Caco-2 (cell line): Measurements from ENCODE around the gene HAND2. TPM values are rescaled to one million over a fixed set of nuclear protein-coding genes. Genes with fewer than 3 reads are reported as not detected.

Experiments
- BruUV-seq: library from RNA; stranded (reverse); fragments of 400-500 nt; replicated peaks from 2 replicates; lab custom pipeline; 2021; lab: Mats Ljungman, UMichigan
- CTCF ChIA-PET: fragments of 300-600 bp; sonication (Branson Sonifier 250); formaldehyde crosslinking; loops from one replicate; lab custom pipeline; 2022; ENCODE audit warnings: antibody characterized with exemption; lab: Charles Lee
- POLR2A ChIA-PET: fragments of 300-600 bp; sonication (Branson Sonifier 250); formaldehyde crosslinking; loops from one replicate; lab custom pipeline; 2022; ENCODE audit warnings: antibody characterized with exemption; lab: Charles Lee
- DNase-seq, 2 experiments: peaks; one replicate each; pipeline versions ENCODE4 v3.0.0 to v3.0.0-alpha.2; 2020 to 2022
- H3K27me3 ChIP-seq: replicated peaks from 2 replicates; pipeline ENCODE4 v1.6.0; 2011; ENCODE audit warnings: low read length; ENCODE audit not compliant: control insufficient read depth, insufficient read depth
- H3K36me3 ChIP-seq: 2 replicates; pipeline ENCODE4 v1.5.1; 2011; ENCODE audit warnings: low read length; ENCODE audit not compliant: control insufficient read depth, insufficient read depth
- H3K4me1 ChIP-seq: fragments of 250-450 bp; sonication (Bioruptor Pico); 2 replicates; pipeline ENCODE4 v1.5.1; 2020; ENCODE audit warnings: mild to moderate bottlenecking
- H3K4me3 ChIP-seq: 2 replicates; pipeline ENCODE4 v1.5.1; 2011; ENCODE audit warnings: low read depth, mild to moderate bottlenecking, control low read depth, low read length
- H3K9me3 ChIP-seq: fragments of 250-450 bp; sonication (Bioruptor Pico); 2 replicates; pipeline ENCODE4 v1.5.1; 2020; ENCODE audit warnings: mild to moderate bottlenecking, moderate library complexity
- H3K27ac Mint-ChIP-seq: one replicate; pipeline ENCODE4 v1.8.0; 2022; ENCODE audit warnings: mixed read lengths; ENCODE audit not compliant: unreplicated experiment
- H3K27me3 Mint-ChIP-seq: one replicate; pipeline ENCODE4 v1.8.0; 2022; ENCODE audit warnings: mixed read lengths; ENCODE audit not compliant: insufficient read depth, unreplicated experiment
- H3K36me3 Mint-ChIP-seq: one replicate; pipeline ENCODE4 v1.8.0; 2022; ENCODE audit warnings: mild to moderate bottlenecking, mixed read lengths; ENCODE audit not compliant: insufficient read depth, unreplicated experiment
- H3K4me1 Mint-ChIP-seq: one replicate; pipeline ENCODE4 v1.8.0; 2022; ENCODE audit warnings: low read depth, mixed read lengths; ENCODE audit not compliant: unreplicated experiment
- H3K4me3 Mint-ChIP-seq: one replicate; pipeline ENCODE4 v1.8.0; 2022; ENCODE audit warnings: mild to moderate bottlenecking, moderate library complexity, mixed read lengths; ENCODE audit not compliant: unreplicated experiment
- H3K9me3 Mint-ChIP-seq: one replicate; pipeline ENCODE4 v1.8.0; 2022; ENCODE audit warnings: mixed read lengths; ENCODE audit not compliant: unreplicated experiment
- CTCF ChIP-seq, 2 experiments: fragments of 200-600 bp in 1 of 2; IDR thresholded peaks; 1 replicate in 1 of 2; 2 replicates in 1 of 2; pipeline versions ENCODE4 v1.5.1 to v1.8.0; 2011 to 2022; ENCODE audit warnings: antibody characterized with exemption in 1 of 2, control low read depth in 1 of 2, inconsistent platforms in 1 of 2, low read depth in 1 of 2, low read length in 1 of 2, mild to moderate bottlenecking in 1 of 2, moderate library complexity in 1 of 2; ENCODE audit not compliant: insufficient read depth in 1 of 2, severe bottlenecking in 1 of 2, unreplicated experiment in 1 of 2
- intact Hi-C: fragments of 100-400 bp; cut with micrococcal nuclease; formaldehyde crosslinking; loops from one replicate; pipeline ENCODE4 v1.10.0; 2022; ENCODE audit not compliant: unreplicated experiment
- total RNA-seq: library from RNA; stranded (reverse); gene quantifications from 2 replicates; pipeline ENCODE4 v1.2.3, GENCODE V29; 2022

HAND2 gene
- total RNA-seq, 1 experiment from 2014 or later: not detected

GRCh38 chr4:173511787-173512361 lies 18.2 kb downstream of the HAND2 start:
- ChIA-PET POLR2A (no interaction called here), CTCF (interaction anchor here (0.6 kb wide), 1 partner anchor 345 kb away, joined by 3 read pairs; no protein-coding TSS in a partner anchor)
- Histone ChIP-seq H3K4me1 (no peaks in the 10 kb centered on the region), H3K27me3 (no peaks in the 10 kb centered on the region), H3K9me3 (no peaks in the 10 kb centered on the region), H3K36me3 (no peaks in the 10 kb centered on the region), H3K4me3 (no peak overlapping the region)
- BruUV-seq: no TSS peak
- H3K27me3 Mint-ChIP-seq: peaks cover 5% of the 10 kb centered on the region
- H3K36me3 Mint-ChIP-seq: no peaks in the 10 kb centered on the region
- intact Hi-C loops: no loop called here
- H3K4me3 Mint-ChIP-seq: no peak overlapping the region
- no peak overlapping the region for H3K27ac Mint-ChIP-seq
- no peak for TF ChIP-seq CTCF (IDR thresholded peaks at IDR 0.05; ENCODE audit: insufficient read depth in 1 of 2, low read depth in 1 of 2, low read length in 1 of 2, severe bottlenecking in 1 of 2, unreplicated experiment in 1 of 2)
- DNase-seq: no peak
- H3K9me3 Mint-ChIP-seq: no peaks in the 10 kb centered on the region
- H3K4me1 Mint-ChIP-seq: no peaks in the 10 kb centered on the region

GRCh38 chr4:173509036-173510001 lies 20.7 kb downstream of the HAND2 start:
- H3K27me3 ChIP-seq: no peaks in the 10 kb centered on the region
- H3K36me3 Mint-ChIP-seq: no peaks in the 10 kb centered on the region
- 0 out of 2 replicates have a peak, but pooled peaks cover 3% of the 10 kb centered on the region for H3K4me1 ChIP-seq
- H3K4me1 Mint-ChIP-seq: no peaks in the 10 kb centered on the region
- no peak for DNase-seq
- H3K27me3 Mint-ChIP-seq: no peaks in the 10 kb centered on the region
- no peak overlapping the region for H3K4me3 Mint-ChIP-seq
- no peak overlapping the region for H3K27ac Mint-ChIP-seq
- intact Hi-C loops: loop anchor here (5.0 kb wide), 1 partner anchor 243 kb away; no protein-coding TSS in a partner anchor
- H3K36me3 ChIP-seq: no peaks in the 10 kb centered on the region
- POLR2A ChIA-PET: no interaction called here
- TF ChIP-seq CTCF (IDR thresholded peaks at IDR 0.05; ENCODE audit: insufficient read depth in 1 of 2, low read depth in 1 of 2, low read length in 1 of 2, severe bottlenecking in 1 of 2, unreplicated experiment in 1 of 2): no peak
- CTCF ChIA-PET: no interaction called here
- no peak overlapping the region for H3K4me3 ChIP-seq
- no peaks in the 10 kb centered on the region for H3K9me3 ChIP-seq
- BruUV-seq: no TSS peak
- H3K9me3 Mint-ChIP-seq: no peaks in the 10 kb centered on the region

GRCh38 chr4:173508386-173509035 lies 21.5 kb downstream of the HAND2 start:
- intact Hi-C loops: loop anchor here (5.0 kb wide), 1 partner anchor 244 kb away; no protein-coding TSS in a partner anchor
- POLR2A ChIA-PET: no interaction called here
- H3K4me1 ChIP-seq: 0 out of 2 replicates have a peak, but pooled peaks cover 3% of the 10 kb centered on the region
- no peaks in the 10 kb centered on the region for H3K36me3 Mint-ChIP-seq
- H3K27me3 Mint-ChIP-seq: no peaks in the 10 kb centered on the region
- no peak for TF ChIP-seq CTCF (IDR thresholded peaks at IDR 0.05; ENCODE audit: insufficient read depth in 1 of 2, low read depth in 1 of 2, low read length in 1 of 2, severe bottlenecking in 1 of 2, unreplicated experiment in 1 of 2)
- H3K9me3 ChIP-seq: no peaks in the 10 kb centered on the region
- no peak overlapping the region for H3K4me3 ChIP-seq
- H3K4me1 Mint-ChIP-seq: no peaks in the 10 kb centered on the region
- CTCF ChIA-PET: no interaction called here
- no peaks in the 10 kb centered on the region for H3K9me3 Mint-ChIP-seq
- H3K36me3 ChIP-seq: no peaks in the 10 kb centered on the region
- DNase-seq: no peak
- H3K27ac Mint-ChIP-seq: no peak overlapping the region
- H3K27me3 ChIP-seq: no peaks in the 10 kb centered on the region
- no peak overlapping the region for H3K4me3 Mint-ChIP-seq
- no TSS peak for BruUV-seq
